Inferior parietal cortex (tissue), 1 donor: ENCODE results near the gene ACBD6.
"Not testable (repeated sequence)": the region's sequence is repeated elsewhere in the genome, so short reads cannot be mapped to it uniquely, and the experiment has no call there.

Source experiments
- DNase-seq: peaks from one replicate; pipeline ENCODE4 v3.0.0-alpha.2; 2016; ENCODE audit errors: extremely low spot score

ACBD6 gene, protein sequence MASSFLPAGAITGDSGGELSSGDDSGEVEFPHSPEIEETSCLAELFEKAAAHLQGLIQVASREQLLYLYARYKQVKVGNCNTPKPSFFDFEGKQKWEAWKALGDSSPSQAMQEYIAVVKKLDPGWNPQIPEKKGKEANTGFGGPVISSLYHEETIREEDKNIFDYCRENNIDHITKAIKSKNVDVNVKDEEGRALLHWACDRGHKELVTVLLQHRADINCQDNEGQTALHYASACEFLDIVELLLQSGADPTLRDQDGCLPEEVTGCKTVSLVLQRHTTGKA

DNA sequence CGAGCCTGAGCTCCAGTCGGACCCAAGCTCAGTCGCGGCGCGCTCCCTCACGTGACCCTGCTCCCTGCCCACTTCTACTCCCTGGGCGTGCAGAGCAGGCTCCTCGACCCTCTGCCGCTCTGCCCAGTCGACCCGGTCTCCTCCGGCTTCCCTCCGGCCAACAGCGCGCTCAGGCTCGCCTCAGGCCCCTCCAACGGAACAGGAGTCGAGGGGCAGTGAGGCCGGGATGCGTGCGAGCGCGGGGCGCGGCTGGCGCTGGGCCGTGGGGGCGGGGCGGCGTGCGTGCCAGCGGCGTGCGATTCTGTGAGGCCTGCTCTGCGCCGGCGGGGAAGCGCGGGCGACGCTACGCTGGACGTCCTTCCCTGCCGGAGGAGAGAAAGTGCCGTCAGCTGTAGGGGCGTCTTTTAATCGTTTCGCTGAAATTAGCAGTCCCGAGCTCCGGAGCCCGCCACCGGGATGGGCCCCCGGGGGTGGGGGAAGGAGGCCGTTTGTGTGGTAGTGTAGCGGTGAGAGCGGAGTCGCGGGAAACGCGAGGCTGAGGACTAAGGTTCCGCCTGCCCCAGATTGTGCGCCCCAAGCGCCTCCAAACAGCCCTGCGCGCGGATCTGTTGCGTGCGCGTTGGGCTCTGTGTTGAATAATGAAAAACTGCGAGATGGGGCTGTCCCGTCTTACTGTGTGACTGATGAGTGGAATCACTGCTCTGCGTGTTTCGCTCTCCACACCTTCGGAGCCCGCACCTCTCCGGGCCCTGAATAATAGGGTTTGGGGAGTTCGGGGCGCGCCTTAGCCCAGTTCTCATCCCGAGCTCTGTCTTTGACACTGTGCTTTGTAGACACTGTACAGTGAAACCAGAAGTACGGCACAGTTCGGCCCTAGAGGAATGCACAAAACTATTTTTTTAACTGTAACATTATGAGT, at the start of gene ACBD6:
Gene ACBD6 (minus strand): TSS at position 217 of the 919 bp plus-strand sequence. CDS start 311 bp downstream, outside the sequence.
- DNase-seq: peak; percentile 89

DNA sequence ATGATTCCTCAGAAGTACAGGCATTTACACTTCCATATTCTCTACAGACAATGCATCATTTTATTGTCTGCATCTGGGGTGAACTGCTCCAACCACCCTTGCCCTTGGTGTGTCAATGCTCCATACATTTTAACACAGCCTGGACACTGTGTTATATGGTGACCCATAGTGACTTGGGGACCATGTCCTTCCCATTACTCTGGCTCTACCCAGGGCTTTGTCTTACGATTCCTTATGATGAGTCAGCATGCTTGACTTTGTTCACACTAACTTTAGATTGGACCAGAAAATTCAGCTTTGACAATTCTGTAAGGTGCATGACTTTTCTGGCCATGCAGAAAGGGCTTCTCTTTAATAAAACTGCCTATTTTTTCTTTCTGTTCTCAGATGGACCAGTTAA, 49.6 kb upstream of the ACBD6 start:
- no peak for DNase-seq

DNA sequence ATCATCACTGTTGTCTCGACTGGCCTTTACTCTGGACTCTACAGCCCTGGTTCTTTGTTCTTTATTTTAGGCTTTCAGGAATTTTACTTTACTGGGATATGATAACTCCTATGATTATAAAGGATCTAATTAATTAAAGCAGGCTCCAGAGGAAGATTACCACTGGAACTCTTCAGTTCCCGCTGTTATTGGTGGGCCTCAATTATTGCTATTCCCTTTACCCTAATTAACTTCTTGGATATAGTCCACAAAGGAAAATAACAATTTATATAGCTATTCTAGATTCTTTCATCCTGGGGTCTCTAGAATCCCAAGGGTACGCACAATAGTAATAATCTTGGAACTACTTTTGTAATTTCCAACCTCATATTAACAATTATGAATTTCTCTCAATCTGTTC, 47.9 kb upstream of the ACBD6 start:
- DNase-seq: no peak

DNA sequence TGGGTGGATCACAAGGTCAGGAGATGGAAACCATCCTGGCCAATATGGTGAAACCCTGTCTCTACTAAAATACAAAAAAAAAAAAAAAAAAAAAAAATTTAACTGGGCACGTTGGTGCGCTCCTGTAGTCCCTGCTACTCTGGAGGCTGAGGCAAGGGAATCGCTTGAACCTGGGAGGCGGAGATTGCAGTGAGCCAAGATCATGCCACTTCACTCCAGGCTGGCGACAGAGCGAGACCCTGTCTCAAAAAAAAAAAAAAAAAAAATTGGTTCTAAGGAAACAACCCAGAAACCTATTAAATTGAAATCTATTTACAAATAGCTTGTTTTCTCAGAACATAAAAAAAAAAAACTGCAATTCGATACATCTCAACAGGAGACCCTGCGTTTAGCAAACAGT, 47.4 kb upstream of the ACBD6 start:
- DNase-seq: not testable (repeated sequence)

DNA sequence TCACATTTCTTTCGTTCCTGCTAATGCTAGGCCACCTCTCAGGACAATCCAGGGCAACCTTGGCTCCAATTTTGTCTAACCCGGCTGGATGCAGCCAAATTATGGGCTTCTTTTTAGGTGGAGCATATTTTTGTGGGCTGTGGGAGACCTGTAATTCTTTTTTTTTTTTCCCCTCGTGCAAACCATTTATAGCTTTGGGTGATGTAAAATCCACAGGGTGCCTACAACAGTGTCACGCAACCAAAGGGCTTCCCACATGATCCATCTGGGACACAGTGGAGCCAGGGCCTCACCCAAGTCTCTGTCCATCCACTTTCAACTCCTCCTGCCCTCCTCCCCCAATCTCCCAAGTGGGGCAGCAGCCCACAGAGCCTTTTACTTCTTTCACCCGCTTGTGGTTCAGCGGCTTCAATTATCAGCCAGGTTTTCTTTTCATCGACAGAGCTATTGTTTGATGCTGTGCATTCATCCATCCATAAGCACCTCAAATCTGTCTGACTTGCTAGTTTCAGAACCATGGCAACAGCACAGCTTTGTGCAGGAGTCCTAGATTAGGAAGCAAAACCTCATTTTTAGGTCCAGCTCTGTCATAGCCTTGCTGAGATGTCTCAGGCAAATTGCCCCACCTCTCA, 46.4 kb upstream of the ACBD6 start:
- no peak for DNase-seq

DNA sequence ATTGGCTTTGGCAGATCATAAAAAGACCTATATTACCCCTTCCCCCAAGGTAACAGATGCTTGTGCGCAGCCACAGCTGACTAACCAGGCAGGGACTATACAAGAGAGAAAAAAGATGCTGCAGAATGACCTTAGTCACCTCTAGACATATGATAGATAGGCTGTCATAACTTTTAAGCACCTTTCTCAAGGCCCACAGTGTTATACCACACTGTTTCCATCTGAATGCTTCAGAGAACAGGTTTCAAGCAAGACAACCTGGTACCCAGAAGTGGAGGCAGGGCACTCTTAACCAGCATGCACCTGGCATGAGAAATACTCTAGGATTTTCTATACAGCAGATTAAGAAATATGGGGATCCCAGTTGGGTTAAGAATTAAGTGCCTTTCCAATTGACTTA, 43.6 kb upstream of the ACBD6 start:
- no peak for DNase-seq

DNA sequence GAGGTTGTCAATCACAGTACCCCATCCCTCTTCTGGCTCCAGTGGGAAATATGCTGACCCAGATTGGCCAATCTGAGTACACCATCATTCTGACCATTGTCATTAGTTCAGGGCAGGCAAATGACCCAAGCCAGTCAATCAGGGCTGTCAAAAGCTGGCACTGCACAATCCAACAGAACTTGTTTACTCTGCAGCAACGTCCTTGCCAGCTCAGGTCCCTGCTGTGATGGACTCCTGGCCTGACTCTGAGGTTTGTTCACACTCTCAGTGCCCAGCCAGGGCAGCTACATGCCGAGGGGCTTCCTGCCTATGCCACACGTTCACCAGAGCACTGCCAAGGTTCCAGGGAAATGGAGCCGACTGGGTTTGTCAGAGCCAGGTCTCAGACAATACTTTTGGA, 41.7 kb upstream of the ACBD6 start:
- DNase-seq: no peak

DNA sequence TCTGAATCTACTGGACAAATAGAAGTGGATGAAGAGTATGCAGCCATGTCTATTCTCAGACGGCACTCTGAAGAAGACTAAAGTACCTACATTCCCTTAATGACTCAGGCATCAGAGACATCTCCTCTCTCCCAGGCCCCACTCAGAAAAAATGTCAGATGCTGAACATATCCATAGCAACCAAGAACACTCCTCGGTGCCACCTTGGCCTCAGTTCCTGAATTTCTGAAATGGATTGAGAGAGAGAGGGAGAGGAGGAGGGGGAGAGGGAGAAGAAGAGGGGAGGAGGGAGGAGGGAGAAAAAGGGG, 40.4 kb upstream of the ACBD6 start:
- DNase-seq: no peak

DNA sequence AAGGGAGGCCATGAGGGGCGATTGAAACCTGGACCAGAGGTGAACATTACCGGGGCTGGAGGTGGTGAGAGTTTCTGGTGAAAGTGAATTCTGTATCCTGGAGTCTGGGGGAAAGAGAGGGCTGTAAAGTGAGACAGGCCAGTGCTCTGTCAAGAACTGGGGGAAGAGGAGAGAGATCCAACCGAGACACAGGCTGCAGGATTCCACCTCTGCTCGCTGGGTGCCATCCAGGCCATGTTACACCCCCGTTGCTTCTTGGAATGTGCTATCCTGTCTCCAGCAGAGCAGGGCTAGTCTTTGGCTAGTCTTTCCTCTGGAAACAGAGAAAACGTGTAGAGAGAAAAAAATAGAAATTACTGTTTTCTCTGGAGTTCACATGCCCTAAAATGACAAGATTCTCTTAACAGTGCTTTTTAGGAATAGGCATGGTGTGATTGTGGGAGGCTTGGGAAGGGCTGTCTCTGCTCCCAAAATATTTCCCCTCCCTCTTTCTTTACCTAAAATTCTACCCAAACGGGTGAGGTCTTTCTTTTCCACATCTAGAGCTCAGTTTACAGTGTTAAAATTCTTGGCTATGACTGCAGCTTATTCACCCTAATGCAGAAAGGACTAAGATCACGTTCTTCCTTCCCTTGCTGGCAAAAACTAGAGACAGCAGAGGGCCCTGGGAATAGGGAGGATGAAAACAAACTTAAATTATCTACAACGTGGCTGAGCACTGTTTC, 39.9 kb upstream of the ACBD6 start:
- DNase-seq: no peak

DNA sequence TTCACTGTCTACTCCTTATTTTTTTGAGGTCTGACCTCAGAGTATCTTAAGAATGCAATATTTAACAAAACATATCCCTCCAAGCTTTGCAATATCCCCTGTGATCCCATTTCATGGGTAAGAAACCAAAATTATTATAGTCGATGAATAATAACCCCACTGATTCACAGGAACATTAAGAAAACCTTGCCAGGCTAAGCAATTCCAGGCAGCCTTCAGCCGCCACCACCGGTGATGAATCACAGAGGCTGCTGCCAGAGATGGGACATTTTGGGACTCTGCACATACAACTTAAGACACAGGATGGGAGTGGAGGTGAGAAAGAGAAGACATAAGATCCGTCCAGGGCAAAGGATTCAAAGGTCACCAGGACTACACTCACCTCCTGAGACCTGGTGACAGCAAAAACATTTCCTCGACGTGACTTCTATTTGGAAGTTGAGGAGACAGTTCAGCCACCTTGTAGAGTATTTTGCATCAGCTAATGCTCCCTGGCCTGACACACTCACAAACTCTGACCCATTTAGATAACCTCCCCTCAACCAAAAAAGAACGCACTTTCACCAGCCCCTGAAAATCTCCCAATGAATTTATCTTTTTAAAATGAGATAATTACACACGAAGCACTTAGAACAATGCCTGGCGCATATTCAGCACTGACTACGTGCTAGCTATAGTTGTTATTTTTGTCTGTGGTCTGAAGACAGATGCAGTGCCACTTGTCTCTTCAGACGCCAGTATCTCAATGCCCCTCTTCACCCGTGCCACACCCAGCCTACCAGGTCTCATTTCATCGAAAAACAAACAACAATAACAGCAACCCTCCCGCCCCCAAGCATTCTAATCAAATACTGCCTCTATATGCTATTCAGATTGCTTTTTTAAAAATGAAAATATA, 38.6 kb upstream of the ACBD6 start:
- DNase-seq: no peak

DNA sequence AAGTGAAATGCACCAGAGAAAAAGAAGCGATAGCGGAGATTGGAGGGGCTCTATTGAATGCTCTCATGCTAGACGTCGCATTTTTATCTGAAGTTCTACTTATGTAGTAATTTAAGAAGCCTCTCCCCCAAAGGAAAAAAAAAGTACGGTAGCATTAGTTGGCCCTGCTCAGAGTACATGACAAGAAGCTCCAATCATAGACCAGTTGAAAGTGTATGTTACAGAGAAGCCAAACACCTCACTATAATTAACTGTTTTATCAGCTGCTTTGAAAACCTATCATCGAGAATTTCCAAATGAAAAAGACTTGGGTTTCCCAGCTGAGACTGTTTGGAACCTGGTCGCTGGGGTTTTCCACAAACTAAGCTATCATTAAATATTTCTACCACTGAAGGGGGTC, 36.8 kb upstream of the ACBD6 start:
- no peak for DNase-seq

DNA sequence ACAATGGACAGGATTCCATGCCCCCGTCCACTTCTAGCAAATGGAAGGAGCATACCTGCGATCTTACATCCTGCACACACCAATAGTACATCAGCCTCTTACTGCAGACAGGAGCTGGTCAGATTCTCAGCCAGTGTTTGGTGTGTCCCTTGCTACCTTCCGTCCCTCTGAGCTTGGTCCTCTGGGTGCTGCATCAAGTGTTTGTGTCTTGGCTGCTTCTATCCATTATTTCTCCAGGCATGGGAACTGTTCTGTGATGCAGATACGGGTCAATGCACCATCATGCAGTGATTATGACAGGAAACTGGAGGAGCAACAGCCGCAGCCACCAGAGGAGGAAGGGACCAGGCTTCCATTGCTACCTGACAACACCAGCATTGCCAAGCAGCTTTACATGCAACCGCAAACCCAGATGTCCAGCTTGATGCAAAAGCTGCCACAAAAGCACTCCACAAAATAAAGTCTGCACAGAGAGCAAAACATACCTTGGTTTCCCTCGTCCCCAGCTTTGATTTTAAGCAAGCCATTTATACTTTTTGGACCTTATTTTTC, 34.5 kb upstream of the ACBD6 start:
- no peak for DNase-seq

DNA sequence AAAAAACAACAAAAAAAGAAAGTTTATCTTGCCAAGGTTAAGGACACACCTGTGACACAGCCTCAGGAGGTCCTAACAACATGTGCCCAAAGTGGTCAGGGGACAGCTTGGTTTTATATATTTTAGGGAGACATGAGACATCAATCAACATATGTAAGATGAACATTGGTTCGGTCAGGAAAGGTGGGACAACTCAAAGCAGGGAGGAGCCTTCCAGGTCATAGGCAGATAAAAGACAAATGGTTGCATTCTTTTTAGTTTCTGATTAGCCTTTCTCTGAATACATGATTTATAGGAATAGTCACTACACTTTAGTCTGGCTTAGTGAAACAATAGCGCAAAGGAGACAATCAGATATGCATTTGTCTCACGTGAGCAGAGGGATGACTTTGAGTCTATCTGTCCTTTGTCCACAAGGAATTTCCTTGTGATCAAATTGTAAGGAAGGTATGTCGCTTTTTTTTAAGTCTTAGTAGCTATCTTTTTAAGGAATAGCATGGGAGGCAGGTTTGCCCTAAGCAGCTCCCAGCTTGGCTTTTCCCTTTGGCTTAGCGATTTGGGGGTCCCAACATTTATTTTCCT, 33.1 kb upstream of the ACBD6 start:
- DNase-seq: no peak

DNA sequence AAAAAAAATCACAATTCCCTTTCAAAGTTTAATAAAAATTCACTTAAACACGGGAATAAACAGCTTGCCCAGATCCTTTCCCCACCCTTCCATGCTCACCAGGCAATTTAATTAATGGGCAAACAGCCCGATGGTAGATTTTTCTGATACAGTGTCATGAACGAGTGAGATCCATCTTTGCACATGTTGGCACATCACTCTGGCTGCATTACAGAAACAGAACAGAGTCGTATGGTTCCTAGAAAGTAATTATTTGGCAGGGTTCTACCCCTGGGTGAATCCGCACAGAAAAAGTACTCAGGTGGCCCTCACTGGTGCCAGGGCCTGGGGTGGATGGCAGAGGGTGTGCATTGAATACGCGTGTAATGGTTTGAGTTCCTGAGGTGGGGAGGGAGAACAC, 31.8 kb upstream of the ACBD6 start:
- no peak for DNase-seq

DNA sequence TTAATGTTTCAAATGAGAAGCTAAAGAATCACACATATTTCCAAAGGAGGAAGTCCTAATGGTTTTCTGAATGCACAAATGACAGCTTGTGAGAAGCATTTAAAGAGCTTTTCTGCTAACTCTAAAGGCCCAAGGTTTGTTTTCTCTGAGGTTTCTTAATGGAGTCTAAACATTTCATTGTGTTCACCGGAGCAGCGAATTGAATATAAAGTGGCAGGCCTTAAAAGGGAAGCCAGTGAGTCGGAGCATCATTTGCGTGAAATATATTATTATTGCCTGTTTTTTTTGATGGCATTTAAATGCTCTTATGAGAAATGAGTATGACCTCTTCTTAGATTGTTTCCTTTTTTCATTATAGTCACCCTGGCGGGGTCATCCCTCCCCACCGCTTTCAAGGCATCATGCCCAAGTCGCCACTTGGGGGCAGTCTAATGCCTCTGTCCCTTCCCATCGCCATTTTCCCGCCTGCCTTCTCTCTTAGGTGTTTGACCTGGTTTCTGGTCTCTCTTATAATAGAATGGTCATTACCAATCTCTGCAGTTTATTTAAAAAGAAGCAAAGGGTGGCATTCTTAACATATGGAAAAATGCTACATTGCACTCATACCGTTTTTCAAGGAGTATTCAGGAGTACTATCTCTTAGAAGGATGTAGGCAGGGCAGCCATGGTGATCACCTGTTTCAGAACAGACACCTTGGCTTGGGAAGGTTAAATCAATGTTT, 31.1 kb upstream of the ACBD6 start:
- DNase-seq: peak; percentile 80

DNA sequence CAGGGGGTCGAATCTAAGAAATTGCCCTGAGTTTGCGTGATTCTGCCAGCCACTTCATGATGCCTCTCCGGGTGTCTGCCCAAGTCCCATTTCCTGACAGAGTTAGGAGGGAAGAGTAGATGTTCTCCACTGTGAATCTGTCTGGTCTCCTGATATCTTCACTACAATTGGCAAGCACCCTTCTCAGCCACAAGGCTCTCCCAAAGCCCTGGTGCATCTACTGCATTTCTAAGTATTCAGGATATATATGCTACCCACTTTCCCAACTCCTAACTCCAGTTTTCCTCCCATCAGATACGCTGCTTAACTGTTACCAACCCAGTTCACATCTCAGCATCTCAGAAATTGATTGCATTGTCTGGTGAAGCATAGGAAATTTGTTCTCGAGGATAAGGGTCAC, 30.5 kb upstream of the ACBD6 start:
- no peak for DNase-seq

DNA sequence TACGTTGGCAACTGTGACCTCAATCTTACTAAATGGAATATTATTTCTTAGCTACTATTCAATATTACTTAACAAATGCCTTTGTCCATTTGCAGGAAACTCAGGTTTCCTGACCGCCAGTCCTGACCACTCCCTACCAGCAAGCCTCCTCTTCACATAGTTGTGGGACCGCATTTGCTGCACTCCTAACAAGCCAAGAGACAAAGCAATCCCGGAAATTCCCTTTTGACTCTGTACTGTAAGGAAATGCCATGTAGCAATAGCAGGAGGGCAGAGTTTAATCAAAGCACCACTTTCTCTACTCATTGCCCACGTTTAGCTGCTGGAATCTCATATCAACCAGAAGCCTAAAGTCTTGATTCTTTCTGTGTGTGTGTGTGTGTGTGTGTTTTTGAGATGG, 28.1 kb upstream of the ACBD6 start:
- DNase-seq: no peak

DNA sequence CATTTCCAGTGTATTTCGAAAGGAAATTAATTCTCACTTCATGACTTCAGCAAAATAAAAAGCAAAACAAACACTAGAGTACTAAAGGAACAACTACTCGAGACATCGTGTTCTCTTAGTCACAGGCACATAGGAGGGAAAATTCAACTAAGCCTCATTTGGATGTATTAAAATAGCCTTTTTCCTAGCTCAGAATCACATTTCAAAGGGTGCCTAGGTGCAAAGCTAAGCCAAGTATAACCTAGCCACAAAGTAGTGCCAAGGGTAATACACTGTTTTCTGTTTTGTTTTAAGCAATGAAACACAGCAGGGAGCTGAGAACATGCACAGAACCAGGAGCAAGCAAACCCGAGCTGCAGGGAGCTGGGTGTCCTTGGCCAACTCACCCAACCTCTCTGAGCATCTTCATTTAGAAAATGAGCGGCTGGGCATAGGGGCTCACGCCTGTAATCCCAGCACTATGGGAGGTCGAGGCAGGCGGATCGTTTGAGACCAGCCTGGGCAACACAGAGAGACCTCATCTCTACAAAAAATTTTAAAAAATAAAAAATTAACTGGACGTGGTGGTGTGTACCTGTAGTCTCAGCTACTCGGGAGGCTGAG, 26.6 kb upstream of the ACBD6 start:
- DNase-seq: peak; percentile 18

DNA sequence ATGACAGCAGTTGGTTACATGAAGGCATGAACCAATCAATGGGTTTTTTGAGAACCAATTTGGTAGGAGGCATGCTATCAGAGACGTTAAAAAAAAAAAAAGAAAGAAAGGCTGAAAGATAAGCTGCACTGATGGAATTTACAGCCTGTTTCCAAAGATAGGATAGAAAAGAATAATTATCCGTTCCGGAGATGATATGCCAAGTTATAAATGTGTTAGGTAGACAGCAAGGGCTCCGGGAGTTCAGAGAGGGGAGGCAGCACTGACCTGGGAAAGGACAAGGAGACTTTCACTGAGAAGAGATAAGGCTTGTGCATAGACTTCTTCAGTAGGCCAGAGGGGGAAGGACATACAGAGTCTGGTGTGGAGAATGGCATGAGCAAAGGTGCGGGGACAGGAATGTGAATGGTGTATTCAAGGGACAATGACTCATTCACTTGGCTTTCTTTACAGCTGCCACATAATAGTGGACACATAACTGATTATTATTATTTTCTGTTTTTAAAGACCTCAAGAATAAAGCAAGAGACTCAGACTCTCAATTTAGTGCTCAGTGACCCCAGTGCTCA, 24.8 kb upstream of the ACBD6 start:
- no peak for DNase-seq
